Skeletal muscle satellite cell (primary cell): Measurements from ENCODE around the gene SERPIND1.
"Not testable (repeated sequence)": the region's sequence is repeated elsewhere in the genome, so short reads cannot be mapped to it uniquely, and the experiment has no call there.

Experiments used
- H3K27me3 ChIP-seq: 2 replicates; pipeline ENCODE4 v1.7.0; 2013; ENCODE audit warnings: low read length; ENCODE audit not compliant: control insufficient read depth, insufficient read depth
- H3K36me3 ChIP-seq: 2 replicates; pipeline ENCODE4 v1.7.0; 2013; ENCODE audit warnings: mild to moderate bottlenecking, control low read depth, low read length; ENCODE audit not compliant: insufficient read depth
- H3K4me1 ChIP-seq: 2 replicates; pipeline ENCODE4 v1.7.0; 2013; ENCODE audit warnings: low read length; ENCODE audit not compliant: control insufficient read depth, insufficient read depth
- H3K4me2 ChIP-seq: 2 replicates; pipeline ENCODE4 v1.7.0; 2013; ENCODE audit warnings: mild to moderate bottlenecking, low read length
- H3K4me3 ChIP-seq: 2 replicates; pipeline ENCODE4 v1.7.0; 2013; ENCODE audit warnings: low read length
- H3K9ac ChIP-seq: 2 replicates; pipeline ENCODE4 v1.7.0; 2013; ENCODE audit warnings: mild to moderate bottlenecking, low read depth, low read length, moderate library complexity
- H3K9me3 ChIP-seq: replicated peaks from 2 replicates; pipeline ENCODE4 v1.7.0; 2013; ENCODE audit warnings: mild to moderate bottlenecking, control low read depth, low read length

Gene SERPIND1

GRCh38 chr22:20764471-20764720 lies 9.5 kb upstream of the SERPIND1 start:
- Histone ChIP-seq H3K36me3 (peaks cover 37% of the 10 kb centered on the region), H3K9ac (no peak overlapping the region), H3K27me3 (no peaks in the 10 kb centered on the region), H3K9me3 (no peaks in the 10 kb centered on the region), H3K4me3 (no peak overlapping the region), H3K4me2 (no peak overlapping the region), H3K4me1 (no peaks in the 10 kb centered on the region)

DNA sequence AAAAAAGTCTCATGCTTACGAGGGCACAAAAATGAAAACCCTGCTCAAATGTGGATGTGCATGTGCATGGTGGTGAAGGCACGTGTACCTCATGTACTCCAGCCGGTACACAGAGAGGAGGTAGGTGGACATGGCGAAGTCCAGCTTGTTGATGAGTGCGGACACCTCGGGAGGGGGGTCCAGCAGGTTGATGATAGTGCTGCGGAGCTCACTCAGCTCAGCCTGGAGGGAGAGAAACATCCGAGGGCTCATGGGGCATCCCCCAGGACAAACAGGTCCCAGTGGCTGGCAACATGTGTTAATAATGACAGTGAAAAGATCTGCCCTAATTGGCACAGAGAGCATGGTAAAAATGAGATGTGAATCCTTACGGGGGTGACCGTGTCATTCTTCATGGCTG lies 9.2 kb upstream of the SERPIND1 start:
- H3K9ac ChIP-seq, result no peak overlapping the region
- H3K36me3 ChIP-seq, result peaks cover 37% of the 10 kb centered on the region

DNA sequence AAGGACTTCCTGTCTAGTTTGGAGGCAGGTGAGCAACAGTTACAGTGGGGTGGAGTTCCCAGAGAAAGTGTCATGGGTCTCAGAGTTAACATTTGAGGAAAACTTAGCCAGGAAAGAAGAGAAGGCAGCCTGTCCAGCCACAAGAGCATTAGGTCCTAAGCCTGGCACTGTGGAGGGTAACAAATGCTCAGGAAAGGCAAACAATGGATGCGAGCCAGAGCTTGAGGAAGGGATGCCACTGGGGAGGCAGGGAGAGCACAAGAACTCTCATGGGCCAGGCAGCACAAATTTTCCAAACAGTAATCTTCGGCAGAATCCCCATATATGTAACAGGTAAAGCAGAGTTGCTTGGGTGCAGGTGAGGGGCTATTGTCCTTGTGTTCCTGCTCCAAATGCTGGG lies 8.0 kb upstream of the SERPIND1 start:
- no peak overlapping the region for H3K4me3 ChIP-seq
- peaks cover 33% of the 10 kb centered on the region for H3K36me3 ChIP-seq
- no peaks in the 10 kb centered on the region for H3K4me1 ChIP-seq
- H3K9me3 ChIP-seq, result no peaks in the 10 kb centered on the region
- no peak overlapping the region for H3K9ac ChIP-seq
- no peak overlapping the region for H3K4me2 ChIP-seq
- H3K27me3 ChIP-seq, result no peaks in the 10 kb centered on the region

More for the DNA sequence above, 9.2 kb upstream of the SERPIND1 start:
- Histone ChIP-seq H3K9me3 (no peaks in the 10 kb centered on the region), H3K4me2 (no peak overlapping the region), H3K4me3 (no peak overlapping the region), H3K4me1 (no peaks in the 10 kb centered on the region), H3K27me3 (no peaks in the 10 kb centered on the region)

- Histone ChIP-seq H3K4me3 (no peak overlapping the region), H3K4me2 (no peak overlapping the region), H3K4me1 (no peaks in the 10 kb centered on the region), H3K36me3 (peaks cover 29% of the 10 kb centered on the region), H3K9me3 (no peaks in the 10 kb centered on the region), H3K9ac (no peak overlapping the region), H3K27me3 (no peaks in the 10 kb centered on the region)
Measured at GRCh38 chr22:20766530-20766929, 7.4 kb upstream of the SERPIND1 start.

DNA sequence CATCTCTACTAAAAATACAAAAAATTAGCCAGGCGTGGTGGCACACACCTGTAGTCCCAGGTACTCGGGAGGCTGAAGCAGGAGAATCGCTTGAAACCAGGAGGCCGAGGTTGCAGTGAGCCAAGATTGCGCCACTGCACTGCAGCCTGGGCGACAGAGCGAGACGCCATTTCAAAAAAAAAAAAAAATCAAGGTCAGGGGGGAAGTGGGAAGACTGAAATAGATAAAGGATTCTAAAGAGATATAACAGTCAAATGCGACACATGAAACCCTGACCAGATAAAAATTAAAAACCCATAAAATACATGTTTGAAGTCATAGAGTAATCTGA lies 4.5 kb upstream of the SERPIND1 start:
- not testable (repeated sequence) for H3K9me3 ChIP-seq, H3K4me3 ChIP-seq, H3K4me1 ChIP-seq, H3K9ac ChIP-seq, H3K27me3 ChIP-seq, H3K4me2 ChIP-seq
- H3K36me3 ChIP-seq, result peaks cover 25% of the 10 kb centered on the region

GRCh38 chr22:20771918-20772625 lies 1.8 kb upstream of the SERPIND1 start:
- no peak overlapping the region for H3K4me3 ChIP-seq
- H3K9me3 ChIP-seq, result no peaks in the 10 kb centered on the region
- H3K27me3 ChIP-seq, result no peaks in the 10 kb centered on the region
- peaks cover 12% of the 10 kb centered on the region for H3K36me3 ChIP-seq
- H3K4me2 ChIP-seq, result no peak overlapping the region
- no peaks in the 10 kb centered on the region for H3K4me1 ChIP-seq
- H3K9ac ChIP-seq, result no peak overlapping the region

- no peak overlapping the region for H3K9ac ChIP-seq
- H3K9me3 ChIP-seq, result no peaks in the 10 kb centered on the region
- no peaks in the 10 kb centered on the region for H3K27me3 ChIP-seq
- H3K4me3 ChIP-seq, result no peak overlapping the region
- peaks cover 24% of the 10 kb centered on the region for H3K36me3 ChIP-seq
- no peak overlapping the region for H3K4me2 ChIP-seq
- peaks cover 8% of the 10 kb centered on the region for H3K4me1 ChIP-seq
Measured at GRCh38 chr22:20774882-20775281, 969 bp downstream of the SERPIND1 start.

DNA sequence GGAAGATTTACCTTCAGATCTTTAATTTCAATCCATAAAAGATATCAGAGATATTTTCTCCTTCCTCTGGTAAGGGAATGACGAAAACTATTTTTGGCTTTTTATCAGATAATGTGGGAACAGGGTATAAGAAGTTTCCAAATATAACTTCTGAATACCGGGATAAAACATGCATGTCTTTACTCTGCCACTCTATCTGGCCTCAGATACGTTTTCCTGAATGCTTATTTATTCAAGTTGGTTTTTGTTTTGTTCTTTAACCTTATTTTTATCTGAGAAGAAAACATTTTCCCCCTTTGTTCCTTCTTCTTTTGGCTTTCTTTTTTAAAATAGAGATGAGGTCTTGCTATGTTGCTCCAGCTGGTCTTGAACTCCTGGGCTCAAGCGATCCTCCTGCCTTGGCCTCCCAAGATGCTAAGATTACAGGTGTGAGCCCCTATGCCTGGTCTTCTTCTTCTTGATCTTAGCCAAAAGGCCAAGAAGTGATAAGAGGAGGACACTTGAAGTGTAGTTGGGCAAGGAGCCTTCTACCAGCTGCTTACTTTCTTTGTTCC lies 1.5 kb downstream of the SERPIND1 start:
- Histone ChIP-seq H3K9ac (no peak overlapping the region), H3K27me3 (no peaks in the 10 kb centered on the region), H3K4me1 (peaks cover 12% of the 10 kb centered on the region), H3K4me2 (no peak overlapping the region), H3K36me3 (peaks cover 24% of the 10 kb centered on the region), H3K9me3 (no peaks in the 10 kb centered on the region), H3K4me3 (no peak overlapping the region)

DNA sequence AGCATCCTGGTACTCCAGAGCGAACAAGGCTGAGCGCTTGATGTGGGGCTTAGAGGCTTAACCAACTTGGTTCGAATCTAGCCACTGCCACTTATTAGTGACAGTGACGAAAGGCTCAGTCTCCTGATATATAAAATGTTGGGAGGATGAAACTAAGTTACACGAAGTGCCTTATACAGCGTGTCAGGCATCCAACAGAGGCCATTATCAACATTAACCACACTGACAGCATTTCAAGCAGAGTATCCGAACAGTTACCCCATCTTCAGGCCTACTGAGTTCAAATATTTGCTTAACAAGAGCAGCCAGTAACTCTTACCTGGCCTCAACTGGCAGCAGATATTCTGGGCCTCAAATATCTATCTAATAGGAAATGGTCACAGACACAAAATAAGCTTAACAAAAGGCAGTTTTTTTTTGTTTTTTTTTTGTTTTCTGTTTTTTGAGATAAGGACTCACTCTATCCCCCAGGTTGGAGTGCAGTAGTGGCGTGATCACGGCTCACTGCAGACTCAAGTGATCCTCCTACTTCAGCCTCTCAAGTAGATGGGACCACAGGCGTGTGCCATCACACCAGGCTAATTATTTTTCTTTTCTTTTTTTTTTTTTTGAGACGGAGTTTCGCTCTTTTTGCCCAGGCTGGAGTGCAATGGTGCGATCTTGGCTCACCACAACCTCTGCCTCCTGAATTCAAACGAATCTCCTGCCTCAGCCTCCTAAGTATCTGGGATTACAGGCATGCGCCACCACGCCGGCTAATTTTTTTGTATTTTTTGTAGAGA lies 2.9 kb downstream of the SERPIND1 start:
- Histone ChIP-seq H3K4me3 (no peak overlapping the region), H3K4me1 (peaks cover 12% of the 10 kb centered on the region), H3K4me2 (no peak overlapping the region), H3K36me3 (peaks cover 32% of the 10 kb centered on the region), H3K9ac (no peak overlapping the region), H3K27me3 (no peaks in the 10 kb centered on the region), H3K9me3 (no peaks in the 10 kb centered on the region)

GRCh38 chr22:20777420-20778177 lies 3.7 kb downstream of the SERPIND1 start:
- Histone ChIP-seq H3K36me3 (peaks cover 32% of the 10 kb centered on the region), H3K9ac (no peak overlapping the region), H3K9me3 (no peaks in the 10 kb centered on the region), H3K4me1 (peaks cover 12% of the 10 kb centered on the region), H3K4me3 (no peak overlapping the region), H3K27me3 (no peaks in the 10 kb centered on the region), H3K4me2 (no peak overlapping the region)

- Histone ChIP-seq H3K4me3 (no peak overlapping the region), H3K27me3 (no peaks in the 10 kb centered on the region), H3K9me3 (no peaks in the 10 kb centered on the region), H3K4me2 (no peak overlapping the region), H3K9ac (no peak overlapping the region), H3K36me3 (peaks cover 30% of the 10 kb centered on the region), H3K4me1 (peaks cover 20% of the 10 kb centered on the region)
Measured at GRCh38 chr22:20779014-20779817, 5.3 kb downstream of the SERPIND1 start.
